ENCODE results near the gene DSN1. TPM values are rescaled to one million over a fixed set of nuclear protein-coding genes. Genes with fewer than 3 reads are reported as not detected.
A peak's percentile ranks its signal among the peaks of the same experiment; 100 is the strongest.

The DSN1 gene
- total and polyA plus RNA-seq, 8 donors, result 1.3 to 18.9 (median 8.0) TPM

- no peak overlapping the region for H3K4me3 ChIP-seq
- intact Hi-C loops (cut with DNase I; ENCODE audit: low total_unique reads), result no loop called here
- peaks cover 0 to 19% (median 3%) of the 10 kb centered on the region in 4 donors for H3K4me1 ChIP-seq
- H3K27ac ChIP-seq, result peak overlapping the region in 2 of 5 donors; percentile 43 to 44
- 93 to 98% (median 94%) methylated on average over 6 to 7 of the region's 7 CpGs for WGBS, 5 donors
- H3K36me3 ChIP-seq, result peaks cover 15 to 66% (median 45%) of the 10 kb centered on the region in 4 donors
- H3K27me3 ChIP-seq, result no peaks in the 10 kb centered on the region
- no peak for DNase-seq
- TF ChIP-seq EP300 (IDR thresholded peaks at IDR 0.05) (no peak), POLR2A (IDR thresholded peaks at IDR 0.05) (no peak), CTCF (IDR thresholded peaks at IDR 0.05) (no peak), POLR2AphosphoS5 (IDR thresholded peaks at IDR 0.05) (no peak)
- H3K9me3 ChIP-seq, result no peaks in the 10 kb centered on the region
Observed at GRCh38 chr20:36784116-36784515, 10.6 kb upstream of the DSN1 start.

GRCh38 chr20:36779656-36780025 lies 6.1 kb upstream of the DSN1 start:
- WGBS, 5 donors, result 76 to 83% (median 78%) methylated on average over 6 of the region's 6 CpGs
- intact Hi-C loops (cut with DNase I; ENCODE audit: low total_unique reads), result no loop called here

GRCh38 chr20:36778831-36779655 lies 5.5 kb upstream of the DSN1 start:
- no peaks in the 10 kb centered on the region for H3K9me3 ChIP-seq
- no peak for DNase-seq
- peaks cover 5 to 24% (median 12%) of the 10 kb centered on the region in 4 donors for H3K4me1 ChIP-seq
- H3K36me3 ChIP-seq, result peaks cover 0 to 16% (median 12%) of the 10 kb centered on the region in 4 donors
- no peaks in the 10 kb centered on the region for H3K27me3 ChIP-seq
- H3K27ac ChIP-seq, result no peak overlapping the region
- no peak for TF ChIP-seq EP300 (IDR thresholded peaks at IDR 0.05)
- TF ChIP-seq CTCF (IDR thresholded peaks at IDR 0.05), result no peak
- TF ChIP-seq POLR2AphosphoS5 (IDR thresholded peaks at IDR 0.05), result no peak
- no peak for TF ChIP-seq POLR2A (IDR thresholded peaks at IDR 0.05)
- WGBS, 5 donors, result 54 to 76% (median 60%) methylated on average over 3 of the region's 3 CpGs
- intact Hi-C loops (cut with DNase I; ENCODE audit: low total_unique reads), result no loop called here
- no peak overlapping the region for H3K4me3 ChIP-seq

More at GRCh38 chr20:36779656-36780025, 6.1 kb upstream of the DSN1 start:
- DNase-seq, result no peak
- no peak for TF ChIP-seq EP300 (IDR thresholded peaks at IDR 0.05)
- no peak for TF ChIP-seq CTCF (IDR thresholded peaks at IDR 0.05)
- TF ChIP-seq POLR2A (IDR thresholded peaks at IDR 0.05), result no peak
- no peak for TF ChIP-seq POLR2AphosphoS5 (IDR thresholded peaks at IDR 0.05)
- H3K36me3 ChIP-seq, result peaks cover 0 to 22% (median 18%) of the 10 kb centered on the region in 4 donors
- no peaks in the 10 kb centered on the region for H3K27me3 ChIP-seq
- H3K4me1 ChIP-seq, result peaks cover 0 to 20% (median 9%) of the 10 kb centered on the region in 4 donors
- H3K9me3 ChIP-seq, result no peaks in the 10 kb centered on the region
- H3K4me3 ChIP-seq, result no peak overlapping the region
- no peak overlapping the region for H3K27ac ChIP-seq

- Histone ChIP-seq H3K4me3 (no peak overlapping the region), H3K27ac (no peak overlapping the region), H3K27me3 (no peaks in the 10 kb centered on the region), H3K9me3 (no peaks in the 10 kb centered on the region), H3K4me1 (peaks cover 11 to 33% (median 20%) of the 10 kb centered on the region in 4 donors), H3K36me3 (peaks cover 0 to under 1% (median under 1%) of the 10 kb centered on the region in 4 donors)
- intact Hi-C loops (cut with DNase I; ENCODE audit: low total_unique reads), result no loop called here
- WGBS, 5 donors, result 56 to 79% (median 74%) methylated on average over 3 of the region's 3 CpGs
- no peak for DNase-seq
- TF ChIP-seq POLR2AphosphoS5 (IDR thresholded peaks at IDR 0.05) (no peak), EP300 (IDR thresholded peaks at IDR 0.05) (no peak), POLR2A (IDR thresholded peaks at IDR 0.05) (no peak), CTCF (IDR thresholded peaks at IDR 0.05) (no peak)
Observed at GRCh38 chr20:36777576-36777975, 4.0 kb upstream of the DSN1 start.

All from stomach (tissue), 9 donors.